Endodermal cell (in vitro differentiated cells): ENCODE data around the gene CXorf49B. TPM values are rescaled to one million over a fixed set of nuclear protein-coding genes. Genes with fewer than 3 reads are reported as not detected.
"Not testable (repeated sequence)": the region's sequence is repeated elsewhere in the genome, so short reads cannot be mapped to it uniquely, and the experiment has no call there.

ENCODE experiments used
- DNase-seq: peaks from one replicate; pipeline ENCODE4 v3.0.0-alpha.2; 2017
- H3K27ac ChIP-seq: 2 replicates; pipeline ENCODE4 v1.5.1; 2013; ENCODE audit warnings: mild to moderate bottlenecking, low read depth, low read length, moderate library complexity
- H3K27me3 ChIP-seq: 2 replicates; pipeline ENCODE4 v1.6.1; 2013; ENCODE audit warnings: mild to moderate bottlenecking, low read length, moderate library complexity; ENCODE audit not compliant: insufficient read depth, control insufficient read depth, poor library complexity, severe bottlenecking
- H3K36me3 ChIP-seq: 2 replicates; pipeline ENCODE4 v1.7.0; 2013; ENCODE audit warnings: mild to moderate bottlenecking, low read length, moderate library complexity; ENCODE audit not compliant: control insufficient read depth, insufficient read depth
- H3K4me1 ChIP-seq: one replicate; pipeline ENCODE4 v1.7.0; 2013; ENCODE audit warnings: low read length; ENCODE audit not compliant: control insufficient read depth, insufficient read depth
- H3K4me3 ChIP-seq: 2 replicates; pipeline ENCODE4 v1.5.1; 2013; ENCODE audit warnings: mild to moderate bottlenecking, low read length, moderate library complexity
- H3K9ac ChIP-seq: 2 replicates; pipeline ENCODE4 v1.6.1; 2013; ENCODE audit warnings: mild to moderate bottlenecking, low read length, moderate library complexity; ENCODE audit not compliant: poor library complexity, severe bottlenecking; ENCODE audit errors: extremely low read depth
- H3K9me3 ChIP-seq: 2 replicates; pipeline ENCODE4 v1.6.1; 2013; ENCODE audit warnings: mild to moderate bottlenecking, low read length, moderate library complexity; ENCODE audit not compliant: control insufficient read depth
- H3K27ac Mint-ChIP-seq: 2 replicates; pipeline ENCODE4 v1.8.0; 2020; ENCODE audit warnings: mixed read lengths
- H3K27me3 Mint-ChIP-seq: 2 replicates; pipeline ENCODE4 v1.8.0; 2021; ENCODE audit warnings: mild to moderate bottlenecking, mixed read lengths; ENCODE audit not compliant: insufficient read depth
- H3K36me3 Mint-ChIP-seq: 2 replicates; pipeline ENCODE4 v1.8.0; 2020; ENCODE audit warnings: low read depth, mixed read lengths
- H3K4me1 Mint-ChIP-seq: 2 replicates; pipeline ENCODE4 v1.8.0; 2020; ENCODE audit warnings: mixed read lengths
- H3K4me3 Mint-ChIP-seq: 2 replicates; pipeline ENCODE4 v1.8.0; 2020; ENCODE audit warnings: mild to moderate bottlenecking, moderate library complexity, mixed read lengths
- H3K9me3 Mint-ChIP-seq: 2 replicates; pipeline ENCODE4 v1.8.0; 2020; ENCODE audit warnings: mild to moderate bottlenecking, mixed read lengths
- WGBS, 2 experiments: methylation state at CpG; one replicate each; pipeline versions ENCODE4 v1.1.5 to v1.1.7; 2013; ENCODE audit warnings: missing lambda C conversion rate in 2 of 2, mixed read lengths in 1 of 2; ENCODE audit not compliant: insufficient coverage in 1 of 2, insufficient read length in 1 of 2; 5-methylcytosine and 5-hydroxymethylcytosine counted together
- long read RNA-seq, 4 experiments: library from polyadenylated mRNA in 2 of 4; library from RNA in 1 of 4; library from capped mRNA in 1 of 4; stranded (forward) in 3 of 4; unstranded in 1 of 4; transcript quantifications; one replicate each; pipeline ENCODE4 v2.0.0, GENCODE V29; 2020 to 2021; ENCODE audit warnings: inconsistent platforms in 1 of 4
- polyA plus RNA-seq, 2 experiments: library from polyadenylated mRNA; stranded (reverse); fragments of 50-300 nt; gene quantifications; one replicate each; pipeline ENCODE4 v1.2.3, GENCODE V29; 2013
- total RNA-seq, 2 donors: library from RNA; stranded (reverse); fragmentation: NEBNext Ultra II Directional in 1 of 2; extraction: Animal tissue kit (Norgen Biotek cat#: 25700) in 1 of 2; gene quantifications; 2 replicates in 1 of 2; 3 replicates in 1 of 2; pipeline ENCODE4 v1.2.1, GENCODE V29; 2021

CXorf49B gene
- total RNA-seq: not detected
- not detected for polyA plus RNA-seq (2013, experiment 1 of 2)
- not detected for polyA plus RNA-seq (2013, experiment 2 of 2)
- long read RNA-seq, experiment 1: 0 reads
- long read RNA-seq, experiment 2: 0 reads
- long read RNA-seq, experiment 3: 0 reads
- long read RNA-seq, experiment 4: 0 reads

DNA sequence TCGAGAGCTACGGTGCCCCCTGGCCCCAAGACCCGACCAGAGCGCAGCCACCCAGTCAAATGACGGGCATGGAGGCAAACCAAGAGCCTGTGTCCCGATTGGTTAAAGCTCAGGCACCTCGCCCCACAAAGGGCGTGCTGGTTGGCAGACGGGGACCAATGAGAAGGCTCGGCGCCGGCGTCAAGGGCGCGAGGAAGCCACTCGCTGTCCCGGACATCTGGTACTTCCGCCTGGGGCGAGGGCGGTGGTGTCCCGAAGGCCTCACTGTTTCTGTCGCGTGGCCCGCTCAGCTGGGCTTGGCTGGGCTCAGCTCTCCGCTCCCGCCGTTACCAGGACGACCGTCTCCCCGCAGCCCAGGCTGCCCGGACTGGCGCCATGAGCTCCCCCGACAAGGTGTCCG, at the start of gene CXorf49B:
CXorf49B (plus strand) TSS at position 301 of the 400 bp plus-strand sequence; CDS start at position 376, 75 bp downstream.
- not testable (repeated sequence) for H3K9ac ChIP-seq, DNase-seq, H3K9me3 Mint-ChIP-seq, H3K27me3 ChIP-seq, H3K4me3 ChIP-seq, H3K27ac Mint-ChIP-seq, H3K4me3 Mint-ChIP-seq, H3K4me1 Mint-ChIP-seq, H3K36me3 Mint-ChIP-seq, H3K9me3 ChIP-seq, H3K36me3 ChIP-seq, H3K4me1 ChIP-seq, H3K27ac ChIP-seq, H3K27me3 Mint-ChIP-seq
- no CpG with 5 or more reads among the region's 34 CpGs for WGBS, 2 experiments

DNA sequence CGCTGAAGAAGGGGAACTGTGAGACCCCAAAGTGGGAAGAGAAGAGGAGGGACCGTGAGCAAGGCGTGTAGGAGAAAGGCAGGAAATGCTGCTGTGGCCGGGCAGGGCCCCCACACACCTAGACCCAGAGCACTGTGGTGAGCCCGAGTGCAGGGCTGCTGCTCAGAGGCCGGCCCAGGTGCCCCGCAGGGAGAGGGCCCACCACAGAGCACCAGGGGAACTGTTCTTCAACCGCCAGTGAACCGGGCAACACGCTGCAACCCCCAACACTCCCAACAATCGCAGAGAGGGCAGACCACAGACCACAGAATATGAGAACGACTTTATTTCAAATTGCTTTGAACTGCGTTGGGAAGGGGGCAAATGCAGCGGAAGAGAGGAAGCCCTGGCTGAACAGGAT, 49.1 kb upstream of the CXorf49B start:
- H3K9me3 ChIP-seq, H3K27me3 ChIP-seq, H3K4me1 Mint-ChIP-seq, H3K9me3 Mint-ChIP-seq, H3K9ac ChIP-seq, H3K36me3 Mint-ChIP-seq, H3K4me1 ChIP-seq, H3K4me3 ChIP-seq, H3K4me3 Mint-ChIP-seq, H3K36me3 ChIP-seq, H3K27ac ChIP-seq, H3K27me3 Mint-ChIP-seq, DNase-seq, H3K27ac Mint-ChIP-seq: not testable (repeated sequence)
- WGBS, 2 experiments: no CpG with 5 or more reads among the region's 14 CpGs

GRCh38 chrX:71715551-71715950, 47.6 kb upstream of the CXorf49B start:
- H3K36me3 Mint-ChIP-seq, H3K27ac ChIP-seq, H3K9ac ChIP-seq, H3K27me3 ChIP-seq, H3K4me3 Mint-ChIP-seq, H3K4me1 ChIP-seq, DNase-seq, H3K4me1 Mint-ChIP-seq, H3K27me3 Mint-ChIP-seq, H3K4me3 ChIP-seq, H3K9me3 ChIP-seq, H3K27ac Mint-ChIP-seq, H3K36me3 ChIP-seq, H3K9me3 Mint-ChIP-seq: not testable (repeated sequence)
- no CpG with 5 or more reads among the region's 8 CpGs for WGBS, 2 experiments

GRCh38 chrX:71716323-71716722, 46.8 kb upstream of the CXorf49B start:
- H3K9me3 Mint-ChIP-seq, H3K27ac ChIP-seq, H3K4me3 ChIP-seq, H3K27me3 ChIP-seq, H3K4me3 Mint-ChIP-seq, H3K9ac ChIP-seq, H3K36me3 ChIP-seq, H3K4me1 ChIP-seq, H3K27ac Mint-ChIP-seq, DNase-seq, H3K4me1 Mint-ChIP-seq, H3K36me3 Mint-ChIP-seq, H3K27me3 Mint-ChIP-seq, H3K9me3 ChIP-seq: not testable (repeated sequence)
- no CpG with 5 or more reads among the region's 12 CpGs for WGBS, 2 experiments

DNA sequence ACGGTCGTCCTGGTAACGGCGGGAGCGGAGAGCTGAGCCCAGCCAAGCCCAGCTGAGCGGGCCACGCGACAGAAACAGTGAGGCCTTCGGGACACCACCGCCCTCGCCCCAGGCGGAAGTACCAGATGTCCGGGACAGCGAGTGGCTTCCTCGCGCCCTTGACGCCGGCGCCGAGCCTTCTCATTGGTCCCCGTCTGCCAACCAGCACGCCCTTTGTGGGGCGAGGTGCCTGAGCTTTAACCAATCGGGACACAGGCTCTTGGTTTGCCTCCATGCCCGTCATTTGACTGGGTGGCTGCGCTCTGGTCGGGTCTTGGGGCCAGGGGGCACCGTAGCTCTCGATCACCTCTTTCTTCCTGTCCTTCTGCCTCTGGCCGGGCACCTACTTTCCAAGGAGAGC, 45.0 kb upstream of the CXorf49B start, which contains the start of gene CXorf49:
CXorf49 (minus strand) TSS at position 101 of the 400 bp plus-strand sequence. CDS start 134 bp downstream, outside the sequence.
- H3K4me1 ChIP-seq, H3K27me3 ChIP-seq, H3K9ac ChIP-seq, H3K36me3 ChIP-seq, H3K36me3 Mint-ChIP-seq, H3K27ac ChIP-seq, H3K9me3 Mint-ChIP-seq, DNase-seq, H3K4me1 Mint-ChIP-seq, H3K27me3 Mint-ChIP-seq, H3K27ac Mint-ChIP-seq, H3K4me3 Mint-ChIP-seq, H3K4me3 ChIP-seq, H3K9me3 ChIP-seq: not testable (repeated sequence)
- no CpG with 5 or more reads among the region's 30 CpGs for WGBS, 2 experiments

DNA sequence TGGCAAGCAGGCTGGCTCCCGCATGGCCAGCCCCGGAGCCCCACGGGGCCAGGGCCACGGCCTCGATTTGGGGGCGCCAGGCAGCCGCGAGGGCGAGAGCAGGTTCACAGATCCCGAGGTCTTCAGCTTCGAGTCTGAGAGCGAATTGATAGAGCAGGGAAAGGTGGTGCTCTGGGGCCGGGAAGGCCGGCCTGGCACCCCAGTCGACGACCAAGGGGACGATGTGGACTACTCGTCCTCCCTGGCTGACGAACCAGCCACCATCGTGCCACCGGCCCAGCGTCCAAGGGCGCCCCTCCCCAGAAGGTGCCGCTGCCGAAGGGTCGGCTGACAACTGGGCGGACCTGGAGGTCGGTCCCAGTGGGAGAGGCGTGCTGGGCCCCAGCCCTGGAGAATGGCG, 44.0 kb upstream of the CXorf49B start:
- not testable (repeated sequence) for H3K27me3 ChIP-seq, H3K9me3 Mint-ChIP-seq, H3K4me3 ChIP-seq, H3K36me3 Mint-ChIP-seq, H3K9ac ChIP-seq, DNase-seq, H3K4me1 Mint-ChIP-seq, H3K4me3 Mint-ChIP-seq, H3K4me1 ChIP-seq, H3K27me3 Mint-ChIP-seq, H3K27ac Mint-ChIP-seq, H3K36me3 ChIP-seq, H3K27ac ChIP-seq, H3K9me3 ChIP-seq
- WGBS, 2 experiments: no CpG with 5 or more reads among the region's 30 CpGs

- not testable (repeated sequence) for H3K27me3 ChIP-seq, H3K4me3 ChIP-seq, H3K36me3 Mint-ChIP-seq, H3K4me1 ChIP-seq, H3K4me1 Mint-ChIP-seq, H3K9me3 ChIP-seq, H3K4me3 Mint-ChIP-seq, H3K9ac ChIP-seq, H3K9me3 Mint-ChIP-seq, DNase-seq, H3K27me3 Mint-ChIP-seq, H3K36me3 ChIP-seq, H3K27ac Mint-ChIP-seq, H3K27ac ChIP-seq
- no CpG with 5 or more reads among the region's 20 CpGs for WGBS, 2 experiments
Observed at GRCh38 chrX:71720289-71720886, 42.8 kb upstream of the CXorf49B start.
